ENCODE results near the gene RASSF1. TPM values are rescaled to one million over a fixed set of nuclear protein-coding genes. Genes with fewer than 3 reads are reported as not detected.

Gene RASSF1
- total RNA-seq, 2 experiments from 2014 or later, result 33.0 to 36.0 TPM

DNA sequence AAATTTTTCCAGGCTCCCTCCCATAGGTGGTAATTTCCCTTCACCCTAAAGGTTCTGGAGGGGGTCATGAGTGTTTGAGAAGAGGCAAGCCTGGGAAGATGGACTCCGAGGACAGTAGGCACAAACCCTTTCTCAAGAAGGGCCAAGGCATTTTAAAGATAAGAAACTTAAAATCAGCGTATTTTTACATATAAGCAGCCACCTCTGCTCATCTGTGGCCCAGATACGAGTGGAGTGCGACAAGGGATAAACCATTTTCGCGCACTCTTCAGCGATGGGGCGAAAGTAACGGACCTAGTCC lies 539 bp downstream of the RASSF1 start:
- peaks cover 25% of the 10 kb centered on the region for H3K79me2 ChIP-seq (ENCODE audit: insufficient read depth, low read depth, low read length)
- H3K4me2 ChIP-seq (ENCODE audit: low read length), result peak overlapping the region; percentile 83; the same call in 1 of the 2 replicates
- H3K36me3 ChIP-seq (ENCODE audit: insufficient read depth, low read length), result peaks cover 14% of the 10 kb centered on the region
- no peak for DNase-seq (ENCODE audit: low spot score)
- peaks cover 44% of the 10 kb centered on the region for H3K4me1 ChIP-seq (ENCODE audit: insufficient read depth, low read length, poor library complexity, severe bottlenecking)
- intact Hi-C loops (cut with micrococcal nuclease; ENCODE audit: unreplicated experiment), result no loop called here
- no peaks in the 10 kb centered on the region for H3K9me2 ChIP-seq (ENCODE audit: insufficient read depth, low read length)
- ChIA-PET POLR2A (interaction anchor here (0.6 to 0.8 kb wide), 2 partner anchors 10 to 65 kb away, joined by 3 to 4 read pairs; partner anchors contain the start of genes CYB561D2 and NPRL2), CTCF (ENCODE audit: unreplicated experiment) (no interaction called here)
- no peaks in the 10 kb centered on the region; the same call in 1 of the 2 replicates for H4K20me1 ChIP-seq (ENCODE audit: insufficient read depth, low read length)
- H3K9me3 ChIP-seq (ENCODE audit: low read length), result no peaks in the 10 kb centered on the region
- H2AFZ ChIP-seq (ENCODE audit: low read length), result peak overlapping the region; percentile 70; the same call in 1 of the 2 replicates
- TF ChIP-seq EZH2phosphoT487 (IDR thresholded peaks at IDR 0.05; ENCODE audit: borderline replicate concordance, low read depth, low read length), result no peak
- no peak for TF ChIP-seq CTCF (conservative IDR thresholded peaks at IDR 0.05; ENCODE audit: low read length)
- H3K4me3 ChIP-seq (ENCODE audit: low read depth, low read length, poor library complexity, severe bottlenecking), result peak overlapping the region; percentile 39
- no peak overlapping the region for H3K27ac ChIP-seq (ENCODE audit: low read depth, low read length, poor library complexity, severe bottlenecking)
- BruUV-seq (replicated peaks), result no TSS peak

DNA sequence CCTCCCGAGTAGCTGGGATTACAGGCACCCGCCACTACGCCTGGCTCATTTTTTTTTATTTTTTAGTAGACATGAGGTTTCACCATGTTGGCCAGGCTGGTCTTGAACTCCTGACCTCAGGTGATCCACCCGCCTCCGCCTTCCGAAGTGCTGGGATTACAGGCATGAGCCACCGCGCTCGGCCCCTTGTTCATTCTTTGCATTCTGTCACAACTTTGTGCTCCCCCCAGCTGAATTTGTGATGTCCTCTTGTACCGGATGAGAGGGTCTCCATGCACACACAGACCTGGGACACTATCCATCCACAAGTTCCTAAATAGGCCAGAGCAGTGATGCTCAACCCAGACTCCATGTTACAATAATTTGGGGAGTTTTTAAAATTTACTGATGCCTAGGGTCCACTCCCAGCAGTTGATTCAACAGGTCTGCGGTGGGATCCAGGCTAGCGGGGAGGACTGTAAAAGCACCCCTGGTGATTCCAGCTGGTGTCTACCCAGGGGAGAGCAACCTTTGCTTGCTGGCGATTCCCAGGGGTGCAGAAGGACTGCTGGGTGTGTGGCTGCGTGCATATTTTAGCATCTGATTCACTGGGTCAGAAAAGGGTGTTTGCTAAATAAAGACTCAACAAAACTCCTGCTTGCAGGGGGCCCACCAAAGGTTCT lies 1.0 kb downstream of the RASSF1 start:
- Histone ChIP-seq H3K4me1 (ENCODE audit: insufficient read depth, low read length, poor library complexity, severe bottlenecking) (peaks cover 47% of the 10 kb centered on the region), H3K4me2 (ENCODE audit: low read length) (peak overlapping the region; percentile 83; the same call in 1 of the 2 replicates), H2AFZ (ENCODE audit: low read length) (peak overlapping the region; percentile 70; the same call in 1 of the 2 replicates), H3K27ac (ENCODE audit: low read depth, low read length, poor library complexity, severe bottlenecking) (no peak overlapping the region), H3K9me2 (ENCODE audit: insufficient read depth, low read length) (no peaks in the 10 kb centered on the region), H3K36me3 (ENCODE audit: insufficient read depth, low read length) (peaks cover 17% of the 10 kb centered on the region), H3K79me2 (ENCODE audit: insufficient read depth, low read depth, low read length) (peaks cover 30% of the 10 kb centered on the region), H3K9me3 (ENCODE audit: low read length) (no peaks in the 10 kb centered on the region), H3K4me3 (ENCODE audit: low read depth, low read length, poor library complexity, severe bottlenecking) (peak overlapping the region; percentile 90), H4K20me1 (ENCODE audit: insufficient read depth, low read length) (no peaks in the 10 kb centered on the region; the same call in 1 of the 2 replicates)
- DNase-seq (ENCODE audit: low spot score), result no peak
- no peak for TF ChIP-seq EZH2phosphoT487 (IDR thresholded peaks at IDR 0.05; ENCODE audit: borderline replicate concordance, low read depth, low read length)
- TF ChIP-seq CTCF (conservative IDR thresholded peaks at IDR 0.05; ENCODE audit: low read length), result no peak
- intact Hi-C loops (cut with micrococcal nuclease; ENCODE audit: unreplicated experiment), result loop anchor here (5.0 kb wide), 2 partner anchors 42 to 102 kb away; partner anchors contain the start of genes GNAI2, HYAL3 and NAA80
- BruUV-seq (replicated peaks), result no TSS peak
- CTCF ChIA-PET (ENCODE audit: unreplicated experiment), result no interaction called here
- POLR2A ChIA-PET, result interaction anchor here (0.6 to 1.7 kb wide), 3 partner anchors 11 to 531 kb away, joined by 3 to 9 read pairs (median 3); partner anchors contain the start of genes CYB561D2 and NPRL2

DNA sequence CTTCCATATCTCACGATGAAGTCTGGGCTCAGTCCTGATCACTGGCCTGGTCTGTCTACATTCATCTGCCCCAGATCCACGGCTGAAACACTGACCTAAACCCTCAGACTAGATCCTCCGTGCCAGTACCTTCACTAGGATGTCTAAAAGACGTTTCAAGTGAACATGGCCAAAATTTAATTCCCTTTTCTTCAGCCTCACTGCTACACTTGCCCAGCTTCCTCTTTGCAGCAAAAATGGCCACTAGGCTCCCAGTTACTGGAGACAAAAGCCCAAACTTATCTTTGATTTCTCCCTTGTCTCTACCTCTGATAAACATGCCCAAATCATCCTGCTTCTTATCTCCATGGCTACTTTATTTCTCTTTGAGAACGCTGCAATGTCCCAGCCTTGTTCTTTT lies 1.7 kb downstream of the RASSF1 start:
- ChIA-PET POLR2A (interaction anchor here (0.5 to 3.2 kb wide), 6 partner anchors 11 to 1204 kb away, joined by 3 to 28 read pairs (median 8); partner anchors contain the start of genes CYB561D2, GNAI2, IFRD2 and NPRL2), CTCF (ENCODE audit: unreplicated experiment) (interaction anchor here (1.1 kb wide), 1 partner anchor 12 kb away, joined by 5 read pairs; the partner anchor contains the start of genes CYB561D2 and NPRL2)
- TF ChIP-seq EZH2phosphoT487 (IDR thresholded peaks at IDR 0.05; ENCODE audit: borderline replicate concordance, low read depth, low read length) (no peak), CTCF (conservative IDR thresholded peaks at IDR 0.05; ENCODE audit: low read length) (no peak)
- Histone ChIP-seq H4K20me1 (ENCODE audit: insufficient read depth, low read length) (peaks cover 3% of the 10 kb centered on the region), H3K4me3 (ENCODE audit: low read depth, low read length, poor library complexity, severe bottlenecking) (peak overlapping the region; percentile 90), H3K36me3 (ENCODE audit: insufficient read depth, low read length) (peaks cover 23% of the 10 kb centered on the region), H3K9me2 (ENCODE audit: insufficient read depth, low read length) (no peaks in the 10 kb centered on the region), H3K4me1 (ENCODE audit: insufficient read depth, low read length, poor library complexity, severe bottlenecking) (peaks cover 54% of the 10 kb centered on the region), H2AFZ (ENCODE audit: low read length) (peak overlapping the region; percentile 22; the same call in 1 of the 2 replicates), H3K27ac (ENCODE audit: low read depth, low read length, poor library complexity, severe bottlenecking) (peak overlapping the region; percentile 86), H3K9me3 (ENCODE audit: low read length) (no peaks in the 10 kb centered on the region), H3K79me2 (ENCODE audit: insufficient read depth, low read depth, low read length) (peaks cover 36% of the 10 kb centered on the region), H3K4me2 (ENCODE audit: low read length) (peak overlapping the region; percentile 83)
- peak; percentile 44 for DNase-seq (ENCODE audit: low spot score)
- no TSS peak for BruUV-seq (replicated peaks)
- intact Hi-C loops (cut with micrococcal nuclease; ENCODE audit: unreplicated experiment), result loop anchor here (5.0 kb wide), 2 partner anchors 42 to 102 kb away; partner anchors contain the start of genes GNAI2, HYAL3 and NAA80
